ENCODE measurements around the gene MDM2.
"Not testable (repeated sequence)": the region's sequence is repeated elsewhere in the genome, so short reads cannot be mapped to it uniquely, and the experiment has no call there.

The MDM2 gene

DNA sequence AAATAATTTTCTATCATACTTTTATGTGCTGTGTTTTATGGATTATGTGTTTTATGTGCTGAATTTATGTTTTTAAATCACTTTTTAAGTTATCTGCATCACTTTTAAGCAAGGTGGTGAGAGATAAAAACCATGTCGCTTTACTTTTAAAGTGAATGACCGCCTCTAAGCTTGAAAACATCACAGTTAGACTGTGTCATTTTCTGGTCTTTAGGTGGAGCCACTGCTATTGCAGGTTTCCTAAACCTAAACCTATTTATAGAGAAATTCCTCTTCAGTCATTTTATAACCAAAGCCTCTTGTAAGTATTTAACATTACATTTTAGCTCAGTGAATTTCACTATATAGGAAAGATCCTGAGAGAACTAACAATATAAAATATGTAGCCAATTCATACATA is 21.0 kb upstream of the MDM2 start:
- DNase-seq (ENCODE audit: low read depth) = no peak

DNA sequence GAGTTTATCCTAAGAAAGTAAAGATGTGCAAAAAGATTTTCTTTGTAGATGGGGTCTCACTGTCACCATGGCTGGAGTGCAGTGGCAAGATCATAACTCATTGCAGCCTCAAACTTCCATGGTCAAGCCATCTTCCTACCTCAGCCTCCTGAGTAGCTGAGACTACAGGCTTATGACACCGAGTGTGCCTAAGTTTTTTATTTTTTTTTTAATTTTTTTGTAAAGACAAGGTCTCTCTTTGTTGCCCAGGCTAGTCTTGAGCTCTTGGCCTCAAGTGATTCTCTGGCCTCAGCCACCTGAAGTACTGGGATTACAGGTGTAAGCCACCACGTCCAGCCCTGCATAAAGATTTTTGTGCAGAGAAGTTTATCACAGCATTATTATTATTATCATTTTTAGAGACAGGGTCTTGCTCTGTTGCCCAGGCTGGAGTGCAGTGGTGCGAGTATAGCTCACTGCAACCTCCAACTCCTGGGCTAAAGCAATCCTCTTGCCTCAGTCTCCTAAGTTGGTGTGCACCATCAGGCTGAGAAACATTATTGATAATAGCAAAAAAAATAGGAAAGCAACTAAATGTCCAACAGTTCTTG is 19.3 kb upstream of the MDM2 start:
- no peak for DNase-seq (ENCODE audit: low read depth)

- no peak for DNase-seq (ENCODE audit: low read depth)
Measured at GRCh38 chr12:68789144-68789878, 18.7 kb upstream of the MDM2 start.

GRCh38 chr12:68790081-68790951 is 17.7 kb upstream of the MDM2 start:
- no peak for DNase-seq (ENCODE audit: low read depth)

DNA sequence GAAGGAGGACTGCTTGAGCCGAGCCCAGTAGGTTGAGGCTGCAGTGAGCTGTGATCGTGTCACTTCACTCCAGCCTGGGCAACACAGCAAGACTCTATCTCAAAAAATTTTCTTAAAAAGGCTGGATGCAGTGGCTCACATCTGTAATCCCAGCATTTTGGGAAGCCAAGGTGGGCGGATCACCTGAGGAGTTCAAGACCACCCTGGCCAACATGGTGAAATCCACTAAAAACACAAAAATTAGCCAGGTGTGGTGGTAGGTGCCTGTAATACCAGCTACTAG is 17.1 kb upstream of the MDM2 start:
- no peak for DNase-seq (ENCODE audit: low read depth)

DNA sequence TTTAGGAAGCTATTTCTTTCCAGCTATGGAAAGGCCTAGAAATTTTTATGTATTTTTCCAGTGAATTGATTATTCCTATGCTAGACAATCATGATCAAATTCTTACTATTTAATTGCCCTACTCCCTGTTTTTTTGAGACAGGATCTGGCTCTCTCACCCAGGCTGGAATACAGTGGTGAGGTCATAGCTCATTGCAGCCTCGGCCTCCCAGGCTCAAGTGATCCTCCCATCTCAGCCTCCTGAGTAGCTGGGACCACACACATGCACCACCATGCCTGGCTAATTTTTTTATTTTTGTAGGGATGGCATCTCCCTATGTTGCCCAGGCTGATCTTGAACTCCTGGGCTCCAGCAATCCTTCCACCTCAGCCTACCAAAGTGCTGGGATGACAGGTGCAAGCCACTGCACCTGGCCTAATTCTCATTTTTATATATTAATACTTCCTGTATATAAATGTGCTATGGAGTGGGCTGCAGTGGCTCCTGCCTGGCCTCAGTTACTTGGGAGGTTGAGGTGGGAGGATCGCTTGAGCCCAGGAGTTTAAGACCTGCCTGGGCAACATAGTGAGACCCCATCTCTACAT is 16.0 kb upstream of the MDM2 start:
- no peak for DNase-seq (ENCODE audit: low read depth)

DNA sequence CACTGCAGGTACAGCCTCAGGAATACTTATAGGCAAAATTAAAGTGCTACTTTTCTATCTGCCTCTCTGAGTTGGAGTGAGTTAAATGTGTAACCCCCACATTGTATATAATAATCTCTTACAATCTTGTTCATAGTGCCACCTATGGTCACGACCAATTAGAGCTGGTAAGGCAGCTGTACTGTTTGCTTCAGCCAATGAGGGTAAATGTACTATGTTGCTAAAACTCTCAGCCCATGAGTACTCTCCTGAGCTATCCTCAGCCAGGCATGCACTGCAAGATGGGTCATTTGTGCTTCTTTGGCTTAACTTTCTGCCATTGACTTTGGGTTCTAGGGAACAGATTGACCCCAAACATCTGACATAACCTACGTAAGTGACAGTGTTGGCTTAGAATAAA is 15.0 kb upstream of the MDM2 start:
- DNase-seq (ENCODE audit: low read depth) = no peak

GRCh38 chr12:68793436-68793835 is 14.5 kb upstream of the MDM2 start:
- DNase-seq (ENCODE audit: low read depth) = no peak

DNA sequence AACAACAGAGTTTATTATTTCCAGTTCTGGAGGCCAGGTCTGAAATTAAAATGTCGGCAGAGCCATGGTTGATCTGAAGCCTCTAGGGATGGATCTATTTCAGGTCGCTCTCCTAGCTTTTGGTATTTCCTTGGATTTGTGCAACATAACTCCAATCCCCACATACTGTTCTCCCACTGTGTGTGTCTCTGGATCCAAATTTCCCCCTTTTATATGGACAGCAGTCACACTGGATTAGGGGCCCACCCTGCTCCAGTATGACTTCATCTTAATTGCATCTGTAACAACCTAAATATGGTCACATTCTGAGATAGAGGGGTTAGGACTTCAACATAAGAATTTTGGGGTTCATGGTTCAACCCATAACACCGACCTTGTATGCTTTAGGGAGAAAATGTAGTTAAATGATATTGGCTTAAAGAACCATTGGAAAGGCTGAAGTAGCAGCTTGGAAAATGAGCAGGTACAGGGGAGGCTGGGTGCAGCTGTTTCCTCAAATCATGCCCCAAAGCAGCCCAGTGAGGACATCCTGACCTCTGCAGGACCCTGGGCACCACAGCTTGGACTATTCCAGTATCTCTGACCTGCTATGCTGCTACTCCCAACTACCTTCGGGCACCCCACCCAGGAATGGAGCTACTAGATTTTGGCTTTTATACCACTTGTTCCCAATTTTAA is 13.9 kb upstream of the MDM2 start:
- DNase-seq (ENCODE audit: low read depth) = no peak

- no peak for DNase-seq (ENCODE audit: low read depth)
Measured at GRCh38 chr12:68794653-68795251, 13.2 kb upstream of the MDM2 start.

DNA sequence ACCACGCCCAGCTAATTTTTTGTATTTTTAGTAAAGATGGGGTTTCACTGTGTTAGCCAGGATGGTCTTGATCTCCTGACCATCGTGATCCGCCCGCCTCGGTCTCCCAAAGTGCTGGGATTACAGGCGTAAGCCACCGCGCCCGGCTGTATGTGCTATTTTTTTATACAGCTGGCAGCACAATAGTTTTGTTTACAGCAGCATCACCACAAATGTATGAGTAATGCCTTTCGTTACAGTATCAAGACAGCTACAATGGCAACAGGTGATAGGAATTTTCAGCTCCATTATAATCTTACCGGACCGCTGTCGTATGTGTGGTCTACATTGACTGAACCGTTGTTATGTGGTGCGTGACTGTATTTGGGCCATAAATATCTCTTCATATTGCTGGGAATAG is 11.6 kb upstream of the MDM2 start:
- DNase-seq (ENCODE audit: low read depth) = no peak

DNA sequence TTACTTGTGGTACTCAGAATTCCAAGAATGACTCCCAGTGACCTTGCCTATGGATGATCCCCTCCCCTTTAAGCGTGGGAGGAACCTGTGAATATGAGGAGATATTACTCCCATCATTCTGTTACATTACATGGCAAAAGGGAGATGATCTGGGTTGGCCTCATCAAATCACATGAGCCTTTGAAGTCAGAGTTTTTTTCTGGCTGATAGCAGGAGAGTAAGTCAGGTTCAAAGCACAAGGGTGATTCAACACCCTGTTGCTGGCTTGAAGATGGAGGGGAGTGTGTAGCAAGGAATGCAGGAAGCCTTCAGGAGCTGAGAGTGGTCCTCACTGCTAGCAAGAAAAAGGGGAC is 9.1 kb upstream of the MDM2 start:
- no peak for DNase-seq (ENCODE audit: low read depth)

- no peak for DNase-seq (ENCODE audit: low read depth)
Measured at GRCh38 chr12:68800294-68800693, 7.7 kb upstream of the MDM2 start.

DNA sequence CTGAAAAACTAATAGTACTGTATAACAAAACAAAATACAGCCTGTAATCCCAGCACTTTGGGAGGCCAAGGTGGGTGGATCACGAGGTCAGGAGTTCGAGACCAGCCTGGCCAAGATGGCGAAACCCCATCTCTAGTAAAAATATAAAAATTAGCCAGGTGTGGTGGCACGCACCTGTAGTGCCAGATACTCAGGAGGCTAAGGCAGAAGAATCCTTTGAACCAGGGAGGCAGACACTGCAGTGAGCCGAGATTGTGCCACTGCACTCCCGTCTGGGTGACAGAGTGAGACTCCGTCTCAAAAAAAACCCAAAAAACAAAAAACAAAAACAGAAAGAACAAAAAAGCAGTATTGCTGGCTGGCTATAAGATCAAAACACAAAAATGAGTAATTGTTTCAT is 6.9 kb upstream of the MDM2 start:
- DNase-seq (ENCODE audit: low read depth) = not testable (repeated sequence)

- not testable (repeated sequence) for DNase-seq (ENCODE audit: low read depth)
Measured at GRCh38 chr12:68802372-68802745, 5.6 kb upstream of the MDM2 start.

GRCh38 chr12:68802911-68803651 is 4.9 kb upstream of the MDM2 start:
- DNase-seq (ENCODE audit: low read depth) = peak; percentile 47

DNA sequence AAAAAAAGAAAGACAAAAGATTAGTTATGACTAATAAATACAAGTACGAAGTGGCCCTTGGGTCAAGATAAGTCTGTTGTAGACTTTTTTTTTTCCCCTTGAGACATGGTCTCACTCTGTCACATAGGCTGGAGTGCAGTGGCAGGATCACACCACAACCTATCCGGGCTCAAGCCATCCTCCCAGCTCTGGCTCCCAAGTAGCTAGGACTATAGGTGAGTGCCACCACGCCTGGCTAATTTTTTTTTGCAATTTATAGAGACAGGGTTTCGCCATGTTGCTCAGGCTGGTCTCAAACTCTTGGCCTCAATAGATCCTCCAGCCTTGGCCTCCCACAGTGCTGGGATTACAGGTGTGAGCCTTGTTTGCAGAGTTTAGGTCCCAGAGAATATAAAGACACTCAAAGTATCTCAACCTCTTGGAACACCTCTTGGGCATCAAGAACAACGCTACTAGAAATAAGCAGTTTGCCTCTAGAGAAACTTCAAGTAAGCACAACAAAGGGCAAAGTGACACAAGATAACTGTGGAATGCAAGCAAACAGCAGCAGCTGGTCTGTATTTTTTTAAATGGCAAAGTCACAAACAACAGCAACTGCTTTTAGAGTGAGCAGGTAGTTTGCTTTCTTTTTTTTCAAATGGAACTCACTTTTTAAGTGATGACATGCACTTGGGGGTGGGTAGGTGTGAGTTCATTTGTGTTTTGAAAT is 3.9 kb upstream of the MDM2 start:
- DNase-seq (ENCODE audit: low read depth) = no peak

DNA sequence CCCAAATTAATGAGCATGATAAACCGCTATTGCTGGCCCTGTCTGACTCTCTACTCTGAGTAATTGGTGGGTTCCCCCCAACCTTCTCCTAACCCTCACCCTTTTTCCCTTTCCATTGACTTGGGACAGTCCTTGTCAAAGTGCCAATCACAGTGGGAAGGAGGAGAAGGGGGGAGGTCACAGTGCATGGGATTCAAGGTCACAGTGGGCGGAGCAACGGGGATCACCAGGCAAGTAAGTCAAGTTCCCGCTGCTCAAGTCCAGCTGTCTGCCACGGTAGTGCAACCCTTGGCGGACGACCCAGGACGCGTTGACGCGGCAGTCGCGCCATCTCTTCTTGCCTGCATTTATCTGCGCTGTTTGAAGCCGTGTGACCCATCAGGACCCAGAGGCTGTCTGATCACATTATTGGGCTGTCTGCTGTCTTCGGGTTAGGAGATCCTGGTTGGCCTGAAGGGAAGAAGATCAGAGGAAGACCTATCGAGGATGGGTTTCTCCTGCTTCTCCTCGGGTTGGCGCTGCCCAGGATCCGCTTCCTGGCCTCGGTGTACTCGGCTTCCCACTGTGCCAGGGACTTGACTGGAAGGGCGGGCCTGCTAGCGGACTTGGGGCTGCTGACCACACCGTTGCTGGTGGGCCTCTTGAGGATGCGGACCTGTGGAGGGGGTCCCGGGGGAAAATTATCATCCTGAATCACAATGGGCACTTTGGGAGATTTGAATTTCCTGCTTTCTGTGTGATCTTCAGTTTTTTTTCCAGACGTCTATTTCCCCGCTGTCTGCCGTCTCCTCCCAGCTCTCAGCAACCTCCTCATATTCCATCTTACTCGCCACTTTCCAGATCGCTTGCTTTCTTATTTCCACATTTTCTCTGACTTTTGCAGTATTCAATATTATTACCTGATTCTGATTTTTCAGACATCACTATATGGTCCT is 3.1 kb upstream of the MDM2 start:
- no peak for DNase-seq (ENCODE audit: low read depth)

- DNase-seq (ENCODE audit: low read depth) = no peak
Measured at GRCh38 chr12:68805592-68806120, 2.3 kb upstream of the MDM2 start.

All from fibroblast of the conjunctiva (primary cell).